Cardiac muscle cell (in vitro differentiated cells and primary cell): Measurements from ENCODE around the gene TIMP2. TPM values are rescaled to one million over a fixed set of nuclear protein-coding genes. Genes with fewer than 3 reads are reported as not detected.

Experiments used
- DNase-seq, 2 donors: peaks; one replicate each; pipeline versions ENCODE4 v3.0.0 to v3.0.0-alpha.2; 2010 to 2017; ENCODE audit warnings: low read depth in 1 of 2, low spot score in 1 of 2
- H3K27ac ChIP-seq: fragments of 200-600 bp; sonication (generic); 2 replicates; pipeline ENCODE4 v1.5.1; 2016
- H3K27me3 ChIP-seq: fragments of 200-600 bp; sonication (generic); 2 replicates; pipeline ENCODE4 v1.6.0; 2016; ENCODE audit warnings: control low read depth
- H3K36me3 ChIP-seq: fragments of 200-600 bp; sonication (generic); 2 replicates; pipeline ENCODE4 v1.5.1; 2016; ENCODE audit warnings: control low read depth
- H3K4me1 ChIP-seq: fragments of 200-600 bp; sonication (generic); 2 replicates; pipeline ENCODE4 v1.8.1; 2017; ENCODE audit warnings: low read depth, mild to moderate bottlenecking, mixed run types
- H3K4me3 ChIP-seq: fragments of 200-600 bp; sonication (generic); 2 replicates; pipeline ENCODE4 v1.5.1; 2016; ENCODE audit warnings: mild to moderate bottlenecking
- H3K9me3 ChIP-seq: fragments of 200-600 bp; sonication (generic); 2 replicates; pipeline ENCODE4 v1.5.1; 2017; ENCODE audit warnings: low read depth, mild to moderate bottlenecking, control low read depth
- polyA plus RNA-seq: library from polyadenylated mRNA; unstranded; fragments of >200 nt; fragmentation: Nextera tagmentation; extraction: Ambion mirVana; gene quantifications from 2 replicates; pipeline ENCODE4 v1.2.1, GENCODE V29; 2016
- total RNA-seq: library from RNA; depleted of rRNA; stranded (reverse); fragments of >200 nt; gene quantifications from 2 replicates; pipeline ENCODE4 v1.2.3, GENCODE V29; 2016
- TF ChIP-seq, protein P1 (sequence below): IDR thresholded peaks from 2 replicates; pipeline ENCODE4 v1.5.1; 2012; ENCODE audit warnings: low read depth, mild to moderate bottlenecking, low read length

Gene TIMP2
- total and polyA plus RNA-seq, 2 experiments from 2014 or later: 5.9 to 25.8 TPM

DNA sequence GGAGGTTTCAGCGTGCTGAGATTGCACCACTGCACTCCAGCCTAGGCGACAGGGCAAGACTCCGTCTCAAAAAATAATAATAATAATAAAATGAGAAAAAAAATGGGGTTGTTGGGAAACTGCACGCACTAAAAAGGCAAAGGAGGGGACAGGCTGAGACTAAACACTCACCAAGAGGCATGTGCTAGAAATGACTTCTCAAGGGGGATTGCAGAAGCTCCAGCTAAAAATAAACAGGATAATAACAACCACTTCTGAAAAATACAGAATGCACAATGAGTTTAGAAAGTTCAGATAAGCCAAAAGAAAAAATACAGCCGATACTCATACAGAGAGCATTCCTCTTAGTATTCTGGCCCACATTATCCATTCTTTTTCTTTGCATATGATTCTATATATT is 15.1 kb upstream of the TIMP2 start:
- Histone ChIP-seq H3K4me1 (peaks cover 15% of the 10 kb centered on the region), H3K4me3 (no peak overlapping the region), H3K27me3 (no peaks in the 10 kb centered on the region), H3K27ac (no peak overlapping the region), H3K36me3 (no peaks in the 10 kb centered on the region), H3K9me3 (no peaks in the 10 kb centered on the region)
- DNase-seq: no peak
- TF ChIP-seq, protein P1, sequence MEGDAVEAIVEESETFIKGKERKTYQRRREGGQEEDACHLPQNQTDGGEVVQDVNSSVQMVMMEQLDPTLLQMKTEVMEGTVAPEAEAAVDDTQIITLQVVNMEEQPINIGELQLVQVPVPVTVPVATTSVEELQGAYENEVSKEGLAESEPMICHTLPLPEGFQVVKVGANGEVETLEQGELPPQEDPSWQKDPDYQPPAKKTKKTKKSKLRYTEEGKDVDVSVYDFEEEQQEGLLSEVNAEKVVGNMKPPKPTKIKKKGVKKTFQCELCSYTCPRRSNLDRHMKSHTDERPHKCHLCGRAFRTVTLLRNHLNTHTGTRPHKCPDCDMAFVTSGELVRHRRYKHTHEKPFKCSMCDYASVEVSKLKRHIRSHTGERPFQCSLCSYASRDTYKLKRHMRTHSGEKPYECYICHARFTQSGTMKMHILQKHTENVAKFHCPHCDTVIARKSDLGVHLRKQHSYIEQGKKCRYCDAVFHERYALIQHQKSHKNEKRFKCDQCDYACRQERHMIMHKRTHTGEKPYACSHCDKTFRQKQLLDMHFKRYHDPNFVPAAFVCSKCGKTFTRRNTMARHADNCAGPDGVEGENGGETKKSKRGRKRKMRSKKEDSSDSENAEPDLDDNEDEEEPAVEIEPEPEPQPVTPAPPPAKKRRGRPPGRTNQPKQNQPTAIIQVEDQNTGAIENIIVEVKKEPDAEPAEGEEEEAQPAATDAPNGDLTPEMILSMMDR: no peak

DNA sequence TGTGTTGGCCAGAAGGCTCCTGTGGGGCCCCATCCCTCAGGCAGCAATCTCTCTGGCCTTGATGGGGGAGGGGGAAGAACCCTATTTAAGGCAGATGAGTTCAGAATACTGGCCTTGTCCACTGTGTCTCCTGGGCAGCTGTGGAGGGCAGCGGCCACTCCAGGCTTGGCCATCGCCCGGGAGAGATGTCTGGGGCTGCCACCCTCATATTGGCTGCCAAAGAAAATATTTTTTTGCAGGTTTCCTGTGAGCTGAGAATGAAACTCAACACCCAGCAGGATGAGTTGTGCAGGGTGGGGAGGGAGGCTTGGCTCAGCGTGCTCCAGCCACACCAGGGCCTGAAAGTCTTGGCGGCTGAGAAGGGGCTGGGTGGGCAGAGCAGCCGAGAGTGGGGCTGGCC is 14.4 kb upstream of the TIMP2 start:
- H3K4me1 ChIP-seq: peaks cover 15% of the 10 kb centered on the region

DNA sequence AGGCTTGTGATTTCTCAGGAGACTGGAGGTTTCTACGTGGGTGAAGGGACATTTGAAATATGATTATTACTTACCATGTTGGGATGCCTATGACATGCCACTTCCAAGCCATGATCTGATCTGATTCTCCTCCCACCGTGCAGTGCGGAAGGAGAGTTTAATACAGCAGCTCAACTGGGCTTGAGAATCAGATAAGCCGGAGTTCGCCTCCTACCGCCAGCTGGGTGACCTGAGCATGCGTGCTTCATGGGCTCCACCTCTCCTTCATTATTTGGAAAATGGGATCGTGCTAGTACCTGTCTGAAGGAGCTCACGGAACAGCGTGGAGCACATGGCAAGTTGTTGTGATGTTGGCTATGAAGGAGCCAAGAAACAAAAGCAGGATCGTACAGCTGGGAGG is 12.4 kb upstream of the TIMP2 start:
- H3K4me1 ChIP-seq: peaks cover 15% of the 10 kb centered on the region
- TF ChIP-seq, protein P1: no peak

More for the DNA sequence above, 14.4 kb upstream of the TIMP2 start:
- H3K9me3 ChIP-seq: no peaks in the 10 kb centered on the region
- no peaks in the 10 kb centered on the region for H3K36me3 ChIP-seq
- no peak overlapping the region for H3K27ac ChIP-seq
- DNase-seq: peak in 1 of 2 donors; percentile 29
- H3K4me3 ChIP-seq: no peak overlapping the region
- TF ChIP-seq, protein P1: no peak
- H3K27me3 ChIP-seq: no peaks in the 10 kb centered on the region

DNA sequence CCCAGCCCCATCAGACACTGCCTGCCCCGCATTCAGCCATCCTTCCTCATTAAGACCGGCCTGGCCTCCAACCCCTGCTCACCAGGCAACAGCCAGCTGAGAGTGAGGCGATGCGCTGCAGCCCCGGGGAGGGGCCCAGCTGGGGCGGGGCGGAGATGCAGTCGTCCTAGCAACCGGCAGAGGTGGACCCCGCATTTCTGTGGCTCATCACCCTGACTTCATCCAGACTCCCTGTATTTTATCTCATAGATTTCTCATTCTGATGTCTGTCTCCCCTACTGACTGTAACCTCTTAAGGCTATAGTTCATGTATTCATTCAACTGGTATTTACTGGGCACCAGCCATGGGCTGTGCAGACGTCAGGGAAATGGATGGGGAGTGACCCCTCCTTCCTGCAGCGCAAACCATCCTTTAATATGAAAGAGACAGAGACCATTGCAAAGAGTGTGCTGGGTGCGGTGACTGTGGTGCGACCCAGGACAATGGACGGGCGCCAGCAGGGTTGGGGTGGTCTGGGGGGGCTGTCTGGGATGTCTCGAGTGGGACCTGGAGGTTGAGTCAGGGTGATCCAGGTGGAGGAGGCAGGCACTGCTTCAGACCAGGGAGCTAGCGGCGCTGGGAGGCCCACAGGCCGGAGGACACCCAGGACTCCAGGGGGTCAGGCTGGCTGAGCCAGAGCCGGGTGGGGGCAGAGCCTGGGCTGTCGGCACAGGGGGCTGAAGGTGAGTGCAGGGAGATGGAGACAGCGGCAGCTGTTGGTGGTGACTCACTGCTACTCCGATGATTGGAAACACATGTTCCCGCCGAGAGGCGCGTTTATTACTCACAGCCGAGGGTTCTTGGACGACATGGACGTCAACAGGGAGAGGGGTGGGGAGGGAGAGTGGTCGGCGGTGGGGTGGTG is 10.5 kb upstream of the TIMP2 start:
- H3K27me3 ChIP-seq: no peaks in the 10 kb centered on the region
- TF ChIP-seq, protein P1: no peak
- H3K9me3 ChIP-seq: no peaks in the 10 kb centered on the region
- no peak overlapping the region for H3K27ac ChIP-seq
- H3K4me1 ChIP-seq: peaks cover 14% of the 10 kb centered on the region
- H3K36me3 ChIP-seq: no peaks in the 10 kb centered on the region
- no peak overlapping the region for H3K4me3 ChIP-seq
- DNase-seq: peak in 1 of 2 donors; percentile 98

More for the DNA sequence above, 12.4 kb upstream of the TIMP2 start:
- Histone ChIP-seq H3K9me3 (no peaks in the 10 kb centered on the region), H3K27ac (no peak overlapping the region), H3K4me3 (no peak overlapping the region), H3K27me3 (no peaks in the 10 kb centered on the region), H3K36me3 (no peaks in the 10 kb centered on the region)
- no peak for DNase-seq

DNA sequence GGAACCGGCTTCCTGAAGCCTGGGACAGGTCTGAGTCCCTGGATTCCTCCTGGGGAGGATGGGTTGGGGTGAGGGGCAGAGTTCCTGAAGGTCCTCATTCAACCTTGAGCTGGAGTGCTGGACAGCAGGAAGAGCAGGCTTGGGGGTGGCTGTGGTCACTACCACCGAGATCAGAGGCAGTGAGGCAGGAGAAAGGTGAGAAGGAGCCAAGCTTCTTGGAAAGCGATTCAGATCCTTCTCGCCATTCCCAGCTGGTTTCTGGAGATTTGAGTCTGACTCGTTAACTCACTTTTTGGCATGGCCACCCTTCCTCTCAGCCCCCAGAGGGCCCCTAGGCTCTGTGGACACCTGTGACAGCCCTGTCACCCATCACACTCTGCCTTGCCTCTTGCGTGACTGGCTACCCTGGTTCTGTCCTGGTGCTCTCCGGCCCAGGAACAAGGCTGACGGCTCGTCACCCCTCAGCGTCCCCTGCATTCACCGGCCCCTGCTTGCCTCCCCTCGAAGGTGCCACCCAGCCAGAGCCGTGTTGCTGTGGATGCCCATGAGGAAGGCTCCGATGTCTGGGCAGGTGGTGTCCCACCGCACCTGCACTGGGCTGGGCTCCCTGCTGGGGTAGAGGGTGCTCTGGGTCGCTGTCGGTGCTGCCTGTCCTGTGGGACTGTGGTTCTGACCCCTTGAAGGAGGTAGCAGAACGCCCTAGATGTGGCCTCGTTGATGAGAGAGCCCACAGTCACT is 9.7 kb upstream of the TIMP2 start:
- TF ChIP-seq, protein P1: no peak
- no peaks in the 10 kb centered on the region for H3K9me3 ChIP-seq
- peaks cover 5% of the 10 kb centered on the region for H3K4me1 ChIP-seq
- no peaks in the 10 kb centered on the region for H3K27me3 ChIP-seq
- no peak for DNase-seq
- no peak overlapping the region for H3K27ac ChIP-seq
- H3K36me3 ChIP-seq: no peaks in the 10 kb centered on the region
- no peak overlapping the region for H3K4me3 ChIP-seq
